ENCODE measurements around the gene GRIN2D. TPM values are rescaled to one million over a fixed set of nuclear protein-coding genes. Genes with fewer than 3 reads are reported as not detected.

The GRIN2D gene
- total and polyA plus RNA-seq, 2 of the 8 experiments (the other 6 are each of a cell fraction or from before 2014, with no cell fraction given) = 2.2 to 12.4 TPM

- TF ChIP-seq CHD7 (IDR thresholded peaks at IDR 0.05; ENCODE audit: insufficient replicate concordance, low read length) (no peak), SUZ12 (IDR thresholded peaks at IDR 0.05; ENCODE audit: low read length) (no peak), SP1 (IDR thresholded peaks at IDR 0.05; ENCODE audit: low read depth, low read length) (peak; percentile 8; the same call in 1 of the 2 replicates), BCL11A (IDR thresholded peaks at IDR 0.05; ENCODE audit: low read depth in 2 of 2, low read length in 2 of 2) (no peak), KDM4A (IDR thresholded peaks at IDR 0.05; ENCODE audit: low read depth, low read length, severe bottlenecking) (peak; percentile 34), EGR1 (IDR thresholded peaks at IDR 0.05; ENCODE audit: borderline replicate concordance, low read depth, low read length) (no peak), GTF2F1 (IDR thresholded peaks at IDR 0.05; ENCODE audit: borderline replicate concordance, low read depth, low read length) (no peak), FOSL1 (IDR thresholded peaks at IDR 0.05; ENCODE audit: insufficient read depth, low read depth, low read length) (no peak), CBX8 (IDR thresholded peaks at IDR 0.05; ENCODE audit: borderline replicate concordance, low read depth, low read length) (no peak)
Measured at GRCh38 chr19:48400018-48400742, 6.7 kb downstream of the GRIN2D start (continued).

Data from H1 (cell line).